D341Med (cell line): Measurements from ENCODE around the gene CDH11.

Experiments
- DNase-seq: peaks from one replicate; pipeline ENCODE4 v3.0.0; 2012; ENCODE audit warnings: low spot score

The CDH11 gene

DNA sequence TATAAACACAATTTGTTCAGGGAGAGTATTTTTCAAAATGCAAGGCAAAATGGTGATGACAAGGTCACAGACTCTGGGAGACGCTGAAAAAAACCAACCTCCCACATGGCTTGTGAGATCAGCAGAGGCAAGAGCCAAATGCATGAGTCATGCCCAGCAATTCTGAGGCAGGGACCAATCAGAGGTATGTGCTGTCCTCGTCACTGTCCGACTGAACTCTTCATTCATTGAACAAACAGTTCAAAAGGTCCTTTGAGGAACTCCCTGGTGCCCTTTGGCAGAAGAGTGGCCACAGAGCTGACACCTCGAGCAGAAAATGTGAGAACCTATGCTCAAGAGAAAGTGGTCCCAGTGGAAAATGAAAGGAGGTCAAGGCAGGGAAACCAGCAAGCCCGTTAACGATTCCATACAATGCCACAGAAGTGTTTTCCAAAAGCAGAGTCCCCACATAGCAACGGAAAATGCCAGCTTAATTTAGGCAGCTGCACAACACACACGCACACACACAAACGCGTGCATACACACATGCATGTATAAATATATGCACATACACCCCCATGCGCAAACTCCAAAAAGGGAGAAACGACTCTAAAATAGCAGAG, 50.9 kb downstream of the CDH11 start:
- no peak for DNase-seq

DNA sequence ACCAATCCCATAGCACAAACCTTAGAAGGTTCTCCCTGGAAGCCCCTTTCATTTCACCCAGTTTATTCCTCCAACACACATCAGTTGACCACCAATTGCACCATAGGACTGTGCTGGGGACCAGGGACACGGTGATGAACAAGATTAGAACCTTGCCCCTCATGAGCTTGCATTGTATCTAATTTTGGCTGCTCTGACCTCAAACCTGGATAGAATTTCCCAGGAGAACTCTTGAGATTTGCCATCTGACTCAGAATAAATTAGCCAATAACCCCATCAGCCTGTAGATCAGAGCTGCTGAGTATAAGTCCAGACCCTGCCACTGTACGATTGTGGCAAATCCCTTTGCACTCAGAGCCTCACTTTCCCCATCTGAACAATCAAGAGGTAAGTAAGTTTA, 52.1 kb downstream of the CDH11 start:
- DNase-seq: no peak

DNA sequence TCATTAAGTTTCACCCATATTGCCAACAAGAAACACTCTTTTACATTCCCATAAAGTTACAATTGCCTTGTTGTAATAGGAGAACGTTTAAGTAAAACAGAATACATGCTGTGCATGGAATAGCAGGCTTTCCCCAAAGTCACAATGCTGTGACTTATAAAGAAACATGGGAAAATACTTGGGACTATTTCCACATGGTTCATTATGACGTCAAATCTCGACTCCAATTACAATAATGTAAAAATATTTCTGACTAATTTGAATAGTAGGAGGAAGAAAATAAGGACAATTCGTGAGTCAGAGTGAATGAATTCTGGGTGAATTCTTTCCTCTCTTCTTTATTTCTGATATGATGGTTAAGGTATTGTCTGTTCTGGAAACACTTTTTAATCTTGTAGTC, 52.8 kb downstream of the CDH11 start:
- no peak for DNase-seq

DNA sequence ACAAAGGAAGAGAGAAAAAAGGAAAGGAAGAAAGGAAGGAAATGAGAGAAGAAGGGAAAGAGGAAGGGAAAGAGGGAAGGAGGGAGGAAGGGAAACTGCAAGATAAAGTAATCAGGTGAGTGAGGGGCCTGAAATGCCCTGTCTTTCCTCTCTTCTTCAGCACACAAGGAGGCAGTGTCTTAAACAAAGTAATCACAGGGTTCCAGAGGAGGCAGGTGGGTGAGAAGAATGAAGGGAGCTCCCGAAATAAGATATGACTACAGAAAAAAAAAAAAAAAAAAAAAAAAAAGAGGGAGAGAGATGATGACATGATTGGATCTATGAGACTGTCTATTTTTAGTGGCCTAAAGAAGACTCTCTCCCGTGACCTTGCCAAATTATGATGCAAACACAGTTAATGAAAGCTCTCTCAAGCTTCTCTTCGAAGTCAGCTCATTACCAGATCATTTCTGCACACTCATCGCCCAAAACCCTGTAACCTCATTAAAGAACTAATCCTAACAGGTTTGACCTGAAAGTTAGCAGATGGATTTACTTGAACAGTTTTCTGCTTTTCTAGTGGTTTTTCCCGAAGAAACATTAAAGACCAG, 53.6 kb downstream of the CDH11 start:
- DNase-seq: no peak

DNA sequence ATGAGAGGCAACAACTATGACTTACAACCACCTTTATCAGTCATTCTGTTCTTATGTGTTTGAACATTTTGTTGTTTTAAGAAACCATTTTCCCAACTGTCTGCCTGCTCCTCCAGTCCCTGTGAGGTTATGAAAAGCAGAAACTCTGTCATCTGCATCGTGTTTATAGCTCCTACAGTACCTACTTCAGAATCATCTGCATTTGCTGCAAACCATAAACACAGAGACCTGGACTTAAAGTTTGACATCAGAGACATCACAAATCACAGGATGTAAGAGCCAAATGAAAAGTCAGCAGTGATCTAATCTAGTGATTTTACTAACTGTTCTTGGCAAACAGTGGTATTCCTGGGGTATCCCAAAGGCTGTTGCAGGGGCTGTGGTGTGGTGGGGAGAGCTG, 55.2 kb downstream of the CDH11 start:
- DNase-seq: no peak

DNA sequence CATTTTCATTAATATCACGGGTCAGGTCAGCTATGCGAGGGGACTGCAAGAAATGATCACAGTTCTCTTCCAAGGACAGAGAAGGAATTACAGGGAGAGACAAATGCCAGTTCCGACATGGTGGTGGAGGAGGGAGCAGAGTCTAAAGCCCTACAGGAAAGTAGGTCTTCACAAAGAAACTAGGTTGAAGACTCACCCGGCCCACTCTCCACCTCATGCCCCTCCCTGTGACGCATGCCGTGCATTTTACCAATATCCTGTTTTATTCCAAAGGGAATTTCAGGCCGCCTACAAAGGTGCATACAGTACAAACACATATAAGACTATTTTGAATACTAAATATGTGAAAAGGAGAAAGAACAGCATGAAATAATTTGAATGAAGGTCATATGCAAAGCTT, 56.8 kb downstream of the CDH11 start:
- no peak for DNase-seq

DNA sequence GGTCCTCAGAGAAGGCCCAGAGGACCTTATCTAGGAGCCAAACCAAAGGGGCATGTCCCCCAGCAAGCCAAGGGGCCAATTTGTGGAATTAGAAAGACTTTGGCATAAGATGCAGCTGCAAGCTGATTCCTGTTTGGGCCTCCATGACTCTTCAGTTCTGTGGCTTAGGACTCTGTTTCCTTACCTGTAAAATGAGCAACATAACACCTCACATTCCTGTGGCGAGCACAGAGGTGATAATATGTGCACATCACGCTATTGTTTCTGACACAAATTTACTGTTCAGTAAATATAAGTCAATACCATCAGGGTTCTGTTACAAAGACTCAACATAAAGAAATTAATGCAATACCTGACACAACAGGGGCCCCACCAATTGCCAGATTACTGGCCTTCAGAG, 57.7 kb downstream of the CDH11 start:
- no peak for DNase-seq

DNA sequence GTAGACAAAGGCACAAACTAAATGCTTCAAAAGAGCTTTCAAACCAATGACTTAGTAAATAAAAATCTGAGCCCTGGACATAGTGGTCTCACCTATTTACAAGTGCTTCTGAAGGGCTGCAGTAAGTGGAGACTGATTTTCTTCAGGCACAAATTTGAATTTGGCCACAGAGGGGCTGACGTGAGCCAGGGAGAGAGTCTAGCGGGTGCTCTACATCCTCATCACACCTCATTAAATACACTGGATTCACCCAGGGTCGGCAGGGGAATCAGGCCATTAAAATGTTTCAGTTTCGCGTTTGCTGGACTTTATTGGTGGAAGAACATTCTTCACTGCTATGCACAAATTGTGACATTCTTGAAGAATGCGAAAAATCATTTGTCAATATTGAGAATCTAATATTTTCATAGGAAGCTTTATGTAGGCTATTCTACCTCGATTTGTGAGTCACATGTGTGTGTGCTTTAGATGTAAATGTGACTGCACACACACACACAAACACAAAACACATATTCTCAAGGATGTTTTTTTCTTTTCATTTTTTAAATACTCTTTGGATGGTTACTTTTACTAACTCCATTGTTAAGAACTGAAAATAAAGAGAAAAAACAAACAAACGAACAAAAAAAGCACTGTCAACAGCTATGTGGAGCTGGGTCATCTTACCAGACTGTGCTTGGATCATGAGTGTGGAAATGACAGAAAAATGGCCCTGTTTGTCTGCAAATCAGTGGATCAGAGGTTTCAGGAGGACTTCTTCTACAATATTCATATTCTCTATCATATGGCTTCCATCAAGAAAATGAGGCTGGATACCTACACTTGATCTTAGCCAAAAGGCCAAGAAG, 58.9 kb downstream of the CDH11 start:
- no peak for DNase-seq

DNA sequence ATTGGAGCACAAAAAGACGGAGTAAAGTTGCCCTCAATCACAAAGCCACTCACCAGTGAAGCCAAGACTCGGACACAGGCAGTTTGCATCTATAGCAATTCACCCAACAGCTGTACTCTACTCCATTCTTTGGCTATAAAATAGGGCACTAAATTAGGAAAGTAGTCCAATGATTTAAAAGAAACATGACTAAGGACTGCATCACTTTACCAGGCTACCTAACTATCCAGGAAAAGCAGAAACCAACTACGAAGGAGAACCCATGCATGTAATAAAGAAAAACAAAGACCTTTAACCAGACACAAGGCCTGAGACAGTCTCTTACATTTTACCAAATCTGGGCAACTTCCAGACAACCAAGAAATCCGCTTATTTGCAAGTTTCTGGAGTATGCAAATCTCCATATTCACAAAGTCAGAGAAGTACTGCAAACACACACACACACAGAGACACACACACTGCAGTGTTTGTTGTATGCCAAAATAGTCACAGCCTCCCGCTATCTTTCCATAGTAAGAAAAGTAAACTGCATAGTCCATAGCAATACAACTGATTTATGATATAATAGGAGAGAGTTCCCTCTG, 59.8 kb downstream of the CDH11 start:
- no peak for DNase-seq

DNA sequence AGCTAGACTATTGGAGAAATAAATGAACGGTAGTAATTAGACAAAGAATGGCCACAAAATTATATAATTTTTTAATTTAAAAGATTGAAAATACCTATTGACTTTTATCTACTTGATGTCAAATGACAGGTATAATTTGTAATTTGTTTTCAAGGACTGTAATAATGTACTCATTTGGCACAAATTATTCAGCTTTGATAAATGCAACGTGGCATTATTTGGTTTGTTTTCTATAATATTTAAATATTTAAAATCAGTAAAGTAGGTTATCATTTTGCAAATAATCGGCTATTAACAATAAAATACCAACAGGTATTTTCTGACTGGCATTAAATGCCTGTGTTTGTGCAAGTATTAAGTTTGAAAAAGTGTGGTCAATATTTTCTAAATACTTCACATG, 60.6 kb downstream of the CDH11 start:
- no peak for DNase-seq

DNA sequence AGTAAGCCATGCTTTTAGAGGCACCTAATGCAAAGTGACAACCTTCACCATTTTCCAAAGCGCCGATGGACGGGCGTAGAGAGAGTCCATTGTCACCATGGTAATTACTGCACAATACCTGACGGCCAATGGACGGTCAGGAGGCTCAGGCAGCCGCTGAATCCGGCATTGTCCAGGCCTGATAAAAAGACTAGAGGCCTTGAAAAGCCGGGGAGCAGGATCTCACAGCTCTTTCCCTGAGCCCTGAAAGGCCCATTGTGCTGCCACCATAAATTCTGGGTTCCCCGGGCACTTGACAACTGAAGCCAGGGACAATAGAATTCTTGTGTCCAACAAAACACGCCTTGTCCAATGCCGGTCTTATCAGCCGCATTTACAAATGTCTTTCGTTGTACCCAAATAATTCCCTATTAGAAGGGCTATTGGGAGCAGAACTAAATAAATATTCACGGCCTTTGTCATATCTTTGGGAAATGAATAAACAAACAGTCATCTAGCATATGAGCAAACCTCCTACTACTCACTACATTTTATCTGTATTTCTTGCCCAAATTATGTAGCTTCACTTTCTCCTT, 62.4 kb downstream of the CDH11 start:
- no peak for DNase-seq

DNA sequence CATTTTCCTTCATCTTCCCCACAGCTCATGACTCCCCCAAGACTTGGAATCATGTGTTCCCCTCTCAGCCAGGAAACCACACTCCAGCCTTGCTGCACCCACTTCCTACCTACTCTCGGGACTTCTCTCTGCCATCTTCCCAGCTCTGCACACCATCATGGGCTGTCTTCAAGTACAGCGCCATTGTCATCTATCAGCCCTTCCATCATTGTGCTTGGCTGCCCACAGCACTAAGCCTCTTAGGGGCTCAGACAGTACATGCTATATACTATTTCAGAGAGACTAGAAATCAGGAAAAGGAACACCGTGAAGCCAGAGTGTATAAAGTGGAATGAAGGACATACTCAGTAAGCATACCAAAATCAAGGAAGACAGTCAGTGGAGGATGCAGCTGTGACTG, 64.7 kb downstream of the CDH11 start:
- no peak for DNase-seq

DNA sequence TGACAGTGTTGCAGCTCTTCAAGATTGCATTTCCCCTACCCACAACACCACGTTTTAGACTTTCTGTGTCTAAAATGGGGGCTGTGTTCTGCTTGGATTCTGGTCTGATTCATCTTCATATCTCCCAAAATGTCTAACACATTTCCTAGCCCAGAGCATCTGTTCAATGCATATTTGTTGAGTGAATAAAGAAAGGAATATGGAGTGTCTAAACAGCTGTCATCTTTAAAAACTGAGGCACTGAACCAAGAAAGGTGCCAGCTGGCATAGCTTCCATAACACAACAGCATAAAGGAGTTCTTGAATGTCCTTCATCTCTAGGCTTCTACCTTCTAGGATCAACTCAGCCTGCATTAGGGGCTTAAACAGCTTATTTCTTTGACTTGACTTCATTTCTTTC, 67.4 kb downstream of the CDH11 start:
- DNase-seq: no peak

DNA sequence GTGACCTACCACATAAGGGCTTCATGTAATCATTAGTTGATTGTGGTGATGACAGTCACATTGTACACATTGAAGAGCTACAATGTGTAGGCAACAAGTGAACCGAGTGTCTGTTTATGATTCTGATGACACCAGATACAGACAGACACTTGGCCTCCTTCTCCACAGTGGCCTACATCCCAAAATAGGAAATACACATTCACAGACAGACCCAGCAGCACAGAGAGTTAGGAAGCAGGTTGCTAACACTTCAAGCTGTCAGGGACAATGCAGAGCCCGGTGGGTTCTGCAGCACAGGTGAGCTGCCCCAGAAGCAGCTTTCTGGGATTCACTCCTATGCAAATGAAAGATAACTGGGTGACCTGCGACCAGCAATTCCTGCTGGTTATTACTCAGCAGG, 72.2 kb downstream of the CDH11 start:
- no peak for DNase-seq

DNA sequence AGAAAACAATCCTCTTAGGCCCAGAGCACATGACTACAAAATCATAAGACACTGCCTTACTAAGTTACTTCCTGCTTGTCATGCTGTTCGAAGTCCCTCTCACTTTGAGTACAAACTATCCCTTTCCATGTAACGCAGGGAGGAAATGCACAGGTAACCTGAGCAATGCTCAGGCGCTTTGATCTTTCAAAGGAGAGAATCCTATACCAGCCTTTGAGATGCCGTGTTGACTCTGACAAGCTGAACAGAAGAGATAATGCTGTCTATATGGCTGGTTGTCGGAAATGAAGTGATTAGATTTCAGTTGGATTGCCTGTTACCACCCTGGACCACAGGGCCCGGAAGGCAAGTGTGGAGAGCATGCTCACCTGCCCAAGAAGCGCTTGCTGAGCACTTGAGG, 75.9 kb downstream of the CDH11 start:
- no peak for DNase-seq

DNA sequence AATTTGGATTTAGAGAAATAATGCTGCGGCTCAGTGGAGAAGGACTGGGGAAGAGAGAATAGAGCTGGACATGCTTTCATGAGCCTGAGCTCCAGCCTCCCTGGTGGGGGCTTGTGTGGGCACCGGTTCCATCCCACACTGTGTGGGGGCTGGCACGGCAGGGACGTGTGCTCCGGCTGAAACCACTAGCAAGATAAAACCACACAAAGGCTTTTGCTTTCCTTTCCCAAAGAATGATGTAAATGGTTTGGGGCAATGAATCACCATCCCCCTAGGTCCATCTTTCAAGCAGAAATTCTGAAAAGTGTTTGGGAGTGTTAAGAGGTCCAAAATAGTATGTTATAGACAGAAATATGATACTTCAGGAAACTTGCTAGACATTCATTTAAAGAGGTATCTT, 77.0 kb downstream of the CDH11 start:
- DNase-seq: no peak

DNA sequence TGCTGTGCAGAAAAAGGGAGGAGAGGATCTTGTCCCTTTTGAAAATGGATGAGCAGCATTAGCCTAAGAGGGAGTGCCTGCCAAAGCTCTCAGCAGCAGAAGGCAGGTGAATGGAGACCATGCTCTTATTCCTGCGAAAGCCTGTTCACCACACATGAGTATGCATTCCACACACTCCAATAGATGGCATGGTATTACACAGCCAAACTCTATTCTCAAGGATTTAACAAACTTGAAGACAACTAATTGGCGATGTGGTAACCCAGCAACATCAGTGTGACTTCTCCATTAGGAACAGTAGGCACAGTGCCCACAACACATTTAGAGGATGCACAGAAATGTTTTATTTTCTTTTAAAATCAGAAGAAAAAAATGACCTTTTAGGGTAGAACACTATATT, 77.8 kb downstream of the CDH11 start:
- DNase-seq: no peak

DNA sequence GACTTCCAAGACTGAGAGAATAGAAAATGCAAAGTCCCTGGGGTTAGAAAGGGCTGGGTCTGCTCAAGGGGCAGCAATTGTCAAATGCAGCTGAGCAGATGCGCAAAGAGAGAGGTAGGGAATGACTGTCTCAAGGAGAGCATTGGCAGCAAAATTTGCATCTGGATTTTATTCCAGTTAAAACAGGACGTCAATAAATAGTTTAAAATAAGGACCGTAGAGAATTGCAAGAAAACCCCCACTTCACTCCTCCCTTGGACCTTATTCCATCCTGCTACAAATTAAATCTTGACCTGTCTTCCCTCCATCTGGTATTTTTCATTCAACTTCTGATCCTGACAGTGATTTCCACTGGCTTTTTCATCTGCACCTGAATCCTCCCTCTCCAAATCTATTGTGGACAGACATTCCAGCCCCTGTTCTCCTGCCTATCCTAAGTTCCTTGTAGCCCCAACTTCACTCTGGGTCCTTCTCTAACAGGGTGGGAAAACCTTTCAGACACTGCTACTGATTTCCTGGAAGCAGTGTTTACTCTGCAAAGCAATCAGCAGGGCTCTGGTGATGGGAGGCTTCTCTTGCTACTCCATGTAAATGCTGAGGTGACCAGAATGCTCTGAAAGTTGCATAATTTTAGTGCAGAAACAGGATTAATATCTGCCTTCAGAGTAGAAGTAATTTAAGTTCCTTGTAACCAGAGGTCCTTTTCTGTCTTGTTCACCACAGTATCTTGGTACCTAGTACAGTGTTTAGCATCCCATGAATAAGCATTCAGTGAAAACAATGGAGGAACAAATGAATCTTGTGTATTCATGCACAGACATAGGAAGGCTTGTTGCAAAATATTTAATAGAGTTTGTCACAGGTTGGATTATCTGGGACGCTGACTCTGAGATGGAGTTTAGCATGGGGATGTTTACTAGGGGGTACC, 79.2 kb downstream of the CDH11 start:
- no peak for DNase-seq

DNA sequence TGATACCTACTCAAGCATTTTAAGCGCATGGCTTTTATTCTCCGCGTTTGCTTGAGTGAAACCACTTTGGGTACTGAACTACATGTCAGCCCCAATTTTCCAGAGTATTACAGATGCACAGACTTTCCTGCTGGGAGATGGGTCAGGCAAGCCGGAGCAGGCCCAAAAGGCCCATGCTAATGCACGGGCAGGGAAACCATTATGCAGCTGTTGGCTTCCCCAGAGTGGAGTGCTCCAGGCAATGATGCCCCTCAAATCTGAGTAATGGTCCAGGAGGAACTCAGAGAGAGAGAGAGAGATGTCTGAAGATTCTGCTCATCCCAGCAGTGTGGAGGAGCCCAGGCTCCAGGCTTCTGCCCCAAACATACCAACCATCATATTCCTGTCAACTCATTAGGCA, 80.2 kb downstream of the CDH11 start:
- no peak for DNase-seq

DNA sequence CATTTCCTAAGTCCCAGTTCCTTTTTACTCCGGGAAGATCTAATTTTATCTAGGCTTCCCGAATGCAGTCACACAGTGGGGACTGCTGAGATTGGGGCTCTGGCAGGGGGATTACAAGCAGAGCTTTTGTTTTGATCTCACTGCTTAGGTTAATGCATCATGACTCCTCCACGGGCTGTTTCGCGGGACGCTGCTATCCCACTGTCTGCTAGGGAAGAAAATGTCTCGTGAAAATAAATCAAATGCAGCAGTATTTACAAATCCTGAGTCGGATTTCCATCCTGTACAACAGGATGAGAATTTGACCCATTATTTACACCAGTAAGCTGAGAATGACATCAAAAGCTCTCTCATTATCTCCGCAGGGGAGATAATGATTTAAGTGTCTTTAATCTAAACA, 83.8 kb downstream of the CDH11 start:
- no peak for DNase-seq

DNA sequence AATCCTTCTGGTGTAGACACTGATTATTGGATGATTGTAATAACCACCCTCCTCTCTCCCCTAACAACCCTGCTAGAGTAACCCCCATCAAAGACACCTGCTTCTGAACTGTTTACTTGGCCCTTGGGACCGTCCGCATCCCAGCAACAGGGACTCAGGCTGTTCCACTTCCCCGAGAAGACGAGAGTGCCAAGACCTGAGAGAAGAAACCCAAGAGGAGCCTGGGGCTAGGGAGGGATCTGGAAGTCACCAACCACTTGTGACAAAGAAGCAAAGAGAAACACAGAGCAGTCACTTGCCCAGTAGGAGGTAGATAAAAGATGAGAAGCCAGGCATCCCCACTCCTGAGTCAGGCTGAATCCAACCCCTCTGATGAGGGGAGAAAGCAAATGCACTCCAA, 84.3 kb downstream of the CDH11 start:
- DNase-seq: no peak

DNA sequence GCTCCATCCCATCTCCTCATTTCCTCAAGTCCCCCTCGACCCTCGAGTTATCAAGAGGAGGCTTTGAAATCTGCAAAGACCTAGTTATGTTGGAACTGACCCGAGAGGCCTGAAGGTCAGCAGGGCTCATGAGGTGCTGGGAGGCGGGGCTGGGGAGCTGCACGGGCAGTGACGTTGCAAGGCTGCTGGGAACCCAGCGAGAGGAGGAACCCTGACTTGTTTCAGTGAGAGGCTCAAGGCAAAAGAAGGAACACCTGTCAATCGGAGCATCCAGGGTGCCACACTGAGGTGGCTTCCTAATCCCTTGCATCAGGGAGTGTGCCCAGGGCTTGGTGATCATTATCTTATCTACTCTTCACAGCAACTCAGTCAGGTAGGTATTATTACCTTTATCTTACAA, 86.9 kb downstream of the CDH11 start:
- DNase-seq: no peak
